ENCODE data around the gene IL12RB1. TPM values are rescaled to one million over a fixed set of nuclear protein-coding genes. Genes with fewer than 3 reads are reported as not detected.

IL12RB1 gene
- total and polyA plus RNA-seq, 2 of the 13 experiments (the other 11 are each of a cell fraction or from before 2014, with no cell fraction given): 0.03 to 0.04 TPM

DNA sequence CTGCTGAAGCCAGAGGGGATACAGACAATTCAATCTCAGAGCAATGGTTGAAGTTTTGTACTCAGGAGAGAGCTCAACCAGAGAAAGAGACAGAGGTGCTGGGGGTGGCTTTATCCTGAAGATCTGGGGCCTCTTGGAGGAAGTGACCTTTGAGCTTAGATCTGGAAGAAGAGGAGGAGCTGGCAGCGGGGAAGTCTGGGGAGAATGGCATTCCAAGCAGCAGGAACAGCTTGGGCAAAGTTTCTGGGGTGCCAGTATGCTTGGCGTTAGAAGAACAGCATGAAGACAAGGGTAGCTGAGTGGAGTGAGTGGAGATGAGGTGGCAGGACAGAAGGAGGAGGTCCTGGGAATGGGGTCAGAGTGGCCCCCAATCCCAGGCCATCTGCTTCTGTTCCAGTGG, 22.2 kb upstream of the IL12RB1 start:
- H3K9ac ChIP-seq (ENCODE audit: insufficient read depth, low read depth, low read length): peak overlapping the region; percentile 79
- peak overlapping the region; percentile 94 for H3K27ac ChIP-seq (ENCODE audit: extremely low read length, insufficient read depth, low read length)
- CTCF ChIA-PET (ENCODE audit: low intra/inter-chr PET ratio, low total read pairs): no interaction called here
- H3K9me3 ChIP-seq (ENCODE audit: low read length): no peaks in the 10 kb centered on the region
- no TSS peak for BruUV-seq (replicated peaks)
- peak overlapping the region; percentile 93 for H3K4me2 ChIP-seq (ENCODE audit: low read depth, low read length)
- 2% methylated on average over 2 of the region's 2 CpGs for WGBS (ENCODE audit: low lambda C conversion rate)
- FAIRE-seq (no peak), ATAC-seq (no peak; the same call in 2 of the 3 replicates), DNase-seq (ENCODE audit: low spot score) (no peak)
- H3K27me3 ChIP-seq (ENCODE audit: control insufficient read depth in 1 of 2, insufficient read depth in 2 of 2, low read length in 2 of 2): no peaks in the 10 kb centered on the region
- no peaks in the 10 kb centered on the region for H3K79me2 ChIP-seq (ENCODE audit: insufficient read depth, low read length)
- intact Hi-C loops (cut with micrococcal nuclease; ENCODE audit: unreplicated experiment) (no loop called here), in situ Hi-C loops (cut with HindIII; ENCODE audit: extremely low pct_ligation_motif_present, low pct_unique_long_range_greater_than_20kb) (no loop called here)
- H3K4me3 ChIP-seq (replicated peaks in 1 of 3; ENCODE audit: insufficient read depth in 1 of 3, low read depth in 2 of 3, low read length in 3 of 3): peak overlapping the region; percentile 18 to 92 (median 88); a peak in 5 of 6 replicates
- no peaks in the 10 kb centered on the region for H4K20me1 ChIP-seq (ENCODE audit: insufficient read depth, low read length)
- POLR2A ChIA-PET: interaction anchor here (0.5 to 2.7 kb wide), 19 partner anchors 9 to 220 kb away, joined by 3 to 18 read pairs (median 5); partner anchors contain the start of genes IFI30, IL12RB1, IQCN and JUND
- peaks cover 50% of the 10 kb centered on the region for H3K4me1 ChIP-seq (ENCODE audit: insufficient read depth, low read length)
- H2AFZ ChIP-seq (ENCODE audit: low read length): no peak overlapping the region
- H3K36me3 ChIP-seq (replicated peaks in 1 of 2; ENCODE audit: control insufficient read depth in 1 of 2, insufficient read depth in 2 of 2, low read length in 2 of 2): 0 out of 5 replicates have a peak, but pooled peaks cover 0 to 3% of the 10 kb centered on the region in 2 experiments
- TF ChIP-seq ZFYVE20 (CRISPR knock-in tag; IDR thresholded peaks at IDR 0.05; ENCODE audit: borderline replicate concordance, low read depth) (0 out of 2 replicates have a peak, but pooled peaks have one; percentile 17), ZNF33B (CRISPR knock-in tag; IDR thresholded peaks at IDR 0.05) (0 out of 2 replicates have a peak, but pooled peaks have one; percentile 26), RFXAP (CRISPR knock-in tag; IDR thresholded peaks at IDR 0.05; ENCODE audit: borderline replicate concordance) (0 out of 2 replicates have a peak, but pooled peaks have one; percentile 2), GABPA (IDR thresholded peaks at IDR 0.05; ENCODE audit: low read depth, low read length) (no peak), GABPA (CRISPR knock-in tag; IDR thresholded peaks at IDR 0.05; ENCODE audit: low read depth) (0 out of 2 replicates have a peak, but pooled peaks have one; percentile 5), ZNF614 (CRISPR knock-in tag; IDR thresholded peaks at IDR 0.05; ENCODE audit: borderline replicate concordance) (0 out of 2 replicates have a peak, but pooled peaks have one; percentile 7), ZNF598 (CRISPR knock-in tag; IDR thresholded peaks at IDR 0.05; ENCODE audit: borderline replicate concordance) (peak; percentile 57; the same call in 1 of the 2 replicates), IKZF4 (CRISPR knock-in tag; IDR thresholded peaks at IDR 0.05; ENCODE audit: borderline replicate concordance, low read depth, not compliant biosample characterization) (no peak)
- TF ChIP-seq, protein P1, sequence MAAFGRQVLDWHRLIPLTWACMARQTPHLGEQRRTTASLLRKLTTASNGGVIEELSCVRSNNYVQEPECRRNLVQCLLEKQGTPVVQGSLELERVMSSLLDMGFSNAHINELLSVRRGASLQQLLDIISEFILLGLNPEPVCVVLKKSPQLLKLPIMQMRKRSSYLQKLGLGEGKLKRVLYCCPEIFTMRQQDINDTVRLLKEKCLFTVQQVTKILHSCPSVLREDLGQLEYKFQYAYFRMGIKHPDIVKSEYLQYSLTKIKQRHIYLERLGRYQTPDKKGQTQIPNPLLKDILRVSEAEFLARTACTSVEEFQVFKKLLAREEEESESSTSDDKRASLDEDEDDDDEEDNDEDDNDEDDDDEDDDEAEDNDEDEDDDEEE (CRISPR knock-in tag; IDR thresholded peaks at IDR 0.05): 0 out of 2 replicates have a peak, but pooled peaks have one; percentile 33
- TF ChIP-seq, protein P2, sequence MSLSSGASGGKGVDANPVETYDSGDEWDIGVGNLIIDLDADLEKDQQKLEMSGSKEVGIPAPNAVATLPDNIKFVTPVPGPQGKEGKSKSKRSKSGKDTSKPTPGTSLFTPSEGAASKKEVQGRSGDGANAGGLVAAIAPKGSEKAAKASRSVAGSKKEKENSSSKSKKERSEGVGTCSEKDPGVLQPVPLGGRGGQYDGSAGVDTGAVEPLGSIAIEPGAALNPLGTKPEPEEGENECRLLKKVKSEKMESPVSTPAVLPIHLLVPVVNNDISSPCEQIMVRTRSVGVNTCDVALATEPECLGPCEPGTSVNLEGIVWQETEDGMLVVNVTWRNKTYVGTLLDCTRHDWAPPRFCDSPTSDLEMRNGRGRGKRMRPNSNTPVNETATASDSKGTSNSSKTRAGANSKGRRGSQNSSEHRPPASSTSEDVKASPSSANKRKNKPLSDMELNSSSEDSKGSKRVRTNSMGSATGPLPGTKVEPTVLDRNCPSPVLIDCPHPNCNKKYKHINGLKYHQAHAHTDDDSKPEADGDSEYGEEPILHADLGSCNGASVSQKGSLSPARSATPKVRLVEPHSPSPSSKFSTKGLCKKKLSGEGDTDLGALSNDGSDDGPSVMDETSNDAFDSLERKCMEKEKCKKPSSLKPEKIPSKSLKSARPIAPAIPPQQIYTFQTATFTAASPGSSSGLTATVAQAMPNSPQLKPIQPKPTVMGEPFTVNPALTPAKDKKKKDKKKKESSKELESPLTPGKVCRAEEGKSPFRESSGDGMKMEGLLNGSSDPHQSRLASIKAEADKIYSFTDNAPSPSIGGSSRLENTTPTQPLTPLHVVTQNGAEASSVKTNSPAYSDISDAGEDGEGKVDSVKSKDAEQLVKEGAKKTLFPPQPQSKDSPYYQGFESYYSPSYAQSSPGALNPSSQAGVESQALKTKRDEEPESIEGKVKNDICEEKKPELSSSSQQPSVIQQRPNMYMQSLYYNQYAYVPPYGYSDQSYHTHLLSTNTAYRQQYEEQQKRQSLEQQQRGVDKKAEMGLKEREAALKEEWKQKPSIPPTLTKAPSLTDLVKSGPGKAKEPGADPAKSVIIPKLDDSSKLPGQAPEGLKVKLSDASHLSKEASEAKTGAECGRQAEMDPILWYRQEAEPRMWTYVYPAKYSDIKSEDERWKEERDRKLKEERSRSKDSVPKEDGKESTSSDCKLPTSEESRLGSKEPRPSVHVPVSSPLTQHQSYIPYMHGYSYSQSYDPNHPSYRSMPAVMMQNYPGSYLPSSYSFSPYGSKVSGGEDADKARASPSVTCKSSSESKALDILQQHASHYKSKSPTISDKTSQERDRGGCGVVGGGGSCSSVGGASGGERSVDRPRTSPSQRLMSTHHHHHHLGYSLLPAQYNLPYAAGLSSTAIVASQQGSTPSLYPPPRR (CRISPR knock-in tag; IDR thresholded peaks at IDR 0.05; ENCODE audit: borderline replicate concordance): no peak
- TF ChIP-seq, protein P3, sequence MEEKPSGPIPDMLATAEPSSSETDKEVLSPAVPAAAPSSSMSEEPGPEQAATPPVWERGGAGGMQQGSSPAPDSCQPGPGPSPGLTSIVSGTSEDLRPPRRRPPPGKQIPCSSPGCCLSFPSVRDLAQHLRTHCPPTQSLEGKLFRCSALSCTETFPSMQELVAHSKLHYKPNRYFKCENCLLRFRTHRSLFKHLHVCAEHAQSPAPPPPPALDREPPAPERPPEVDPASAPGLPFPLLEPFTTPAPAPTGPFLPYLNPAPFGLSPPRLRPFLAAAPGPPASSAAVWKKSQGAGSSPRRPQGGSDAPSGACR (CRISPR knock-in tag; IDR thresholded peaks at IDR 0.05): 0 out of 2 replicates have a peak, but pooled peaks have one; percentile 15
- TF ChIP-seq, protein P4, sequence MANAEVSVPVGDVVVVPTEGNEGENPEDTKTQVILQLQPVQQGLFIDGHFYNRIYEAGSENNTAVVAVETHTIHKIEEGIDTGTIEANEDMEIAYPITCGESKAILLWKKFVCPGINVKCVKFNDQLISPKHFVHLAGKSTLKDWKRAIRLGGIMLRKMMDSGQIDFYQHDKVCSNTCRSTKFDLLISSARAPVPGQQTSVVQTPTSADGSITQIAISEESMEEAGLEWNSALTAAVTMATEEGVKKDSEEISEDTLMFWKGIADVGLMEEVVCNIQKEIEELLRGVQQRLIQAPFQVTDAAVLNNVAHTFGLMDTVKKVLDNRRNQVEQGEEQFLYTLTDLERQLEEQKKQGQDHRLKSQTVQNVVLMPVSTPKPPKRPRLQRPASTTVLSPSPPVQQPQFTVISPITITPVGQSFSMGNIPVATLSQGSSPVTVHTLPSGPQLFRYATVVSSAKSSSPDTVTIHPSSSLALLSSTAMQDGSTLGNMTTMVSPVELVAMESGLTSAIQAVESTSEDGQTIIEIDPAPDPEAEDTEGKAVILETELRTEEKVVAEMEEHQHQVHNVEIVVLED (CRISPR knock-in tag; IDR thresholded peaks at IDR 0.05; ENCODE audit: borderline replicate concordance): 0 out of 2 replicates have a peak, but pooled peaks have one; percentile 10
- TF ChIP-seq, protein P5, sequence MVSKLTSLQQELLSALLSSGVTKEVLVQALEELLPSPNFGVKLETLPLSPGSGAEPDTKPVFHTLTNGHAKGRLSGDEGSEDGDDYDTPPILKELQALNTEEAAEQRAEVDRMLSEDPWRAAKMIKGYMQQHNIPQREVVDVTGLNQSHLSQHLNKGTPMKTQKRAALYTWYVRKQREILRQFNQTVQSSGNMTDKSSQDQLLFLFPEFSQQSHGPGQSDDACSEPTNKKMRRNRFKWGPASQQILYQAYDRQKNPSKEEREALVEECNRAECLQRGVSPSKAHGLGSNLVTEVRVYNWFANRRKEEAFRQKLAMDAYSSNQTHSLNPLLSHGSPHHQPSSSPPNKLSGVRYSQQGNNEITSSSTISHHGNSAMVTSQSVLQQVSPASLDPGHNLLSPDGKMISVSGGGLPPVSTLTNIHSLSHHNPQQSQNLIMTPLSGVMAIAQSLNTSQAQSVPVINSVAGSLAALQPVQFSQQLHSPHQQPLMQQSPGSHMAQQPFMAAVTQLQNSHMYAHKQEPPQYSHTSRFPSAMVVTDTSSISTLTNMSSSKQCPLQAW (CRISPR knock-in tag; IDR thresholded peaks at IDR 0.05): peak; percentile 1; the same call in 1 of the 2 replicates
